Neural cell (in vitro differentiated cells): ENCODE measurements around the gene STAC2.

Experiments used
- CTCF ChIP-seq: fragments of 450-650 bp; IDR thresholded peaks from 2 replicates; pipeline ENCODE4 v1.5.1; 2014; ENCODE audit warnings: antibody characterized with exemption, mild to moderate bottlenecking, moderate library complexity; ENCODE audit not compliant: poor library complexity, severe bottlenecking
- EP300 ChIP-seq: fragments of 450-650 bp; conservative IDR thresholded peaks from 2 replicates; pipeline ENCODE4 v1.6.1; 2014; ENCODE audit warnings: antibody characterized with exemption, mild to moderate bottlenecking, moderate library complexity; ENCODE audit not compliant: poor library complexity, severe bottlenecking
- EZH2 ChIP-seq: fragments of 200-600, 300-800 bp; shearing (Covaris generic), sonication (generic); IDR thresholded peaks from 2 replicates; pipeline ENCODE4 v1.6.1; 2014; ENCODE audit warnings: antibody characterized with exemption, low read length, borderline replicate concordance, mild to moderate bottlenecking; ENCODE audit not compliant: insufficient read depth, poor library complexity, severe bottlenecking
- MXI1 ChIP-seq: fragments of 450-650 bp; conservative IDR thresholded peaks from 2 replicates; pipeline ENCODE4 v1.6.1; 2014; ENCODE audit warnings: antibody characterized with exemption, mild to moderate bottlenecking; ENCODE audit not compliant: poor library complexity, severe bottlenecking
- POLR2AphosphoS5 ChIP-seq: IDR thresholded peaks from 2 replicates; pipeline ENCODE4 v1.6.1; 2012
- REST ChIP-seq: IDR thresholded peaks from 2 replicates; pipeline ENCODE4 v1.6.1; 2012; ENCODE audit warnings: borderline replicate concordance
- SMC3 ChIP-seq: fragments of 450-650 bp; conservative IDR thresholded peaks from 2 replicates; pipeline ENCODE4 v1.6.1; 2014; ENCODE audit warnings: antibody characterized with exemption, mild to moderate bottlenecking, moderate library complexity; ENCODE audit not compliant: poor library complexity

GRCh38 chr17:39251997-39252396, 26.3 kb upstream of the STAC2 start:
- TF ChIP-seq CTCF: no peak
- TF ChIP-seq SMC3: no peak
- no peak for TF ChIP-seq REST
- TF ChIP-seq EP300: no peak
- no peak for TF ChIP-seq MXI1
- no peak for TF ChIP-seq EZH2
- no peak for TF ChIP-seq POLR2AphosphoS5
